CD14-positive monocyte (primary cell): ENCODE data around the gene CD22. TPM values are rescaled to one million over a fixed set of nuclear protein-coding genes. Genes with fewer than 3 reads are reported as not detected.

ENCODE experiments used
- DNase-seq, 3 donors: peaks; one replicate each; pipeline ENCODE4 v3.0.0-alpha.2; 2011 to 2022
- H2AFZ ChIP-seq: 2 replicates; pipeline ENCODE4 v1.6.0; 2012; ENCODE audit warnings: mild to moderate bottlenecking, low read depth, low read length, inconsistent platforms; ENCODE audit not compliant: insufficient read depth, poor library complexity, severe bottlenecking
- H3K27ac ChIP-seq, 2 donors: 1 replicate in 1 of 2; 2 replicates in 1 of 2; pipeline ENCODE4 v1.5.1; 2012 to 2013; ENCODE audit warnings: low read length in 2 of 2, control low read depth in 1 of 2, inconsistent platforms in 1 of 2, low read depth in 1 of 2, mild to moderate bottlenecking in 1 of 2
- H3K27me3 ChIP-seq, 2 donors: one replicate each; pipeline versions ENCODE4 v1.6.0 to v1.6.1; 2011 to 2013; ENCODE audit warnings: low read length in 2 of 2; ENCODE audit not compliant: control insufficient read depth in 2 of 2, insufficient read depth in 2 of 2
- H3K36me3 ChIP-seq, 2 donors: replicated peaks in 1 of 2; 1 replicate in 1 of 2; 2 replicates in 1 of 2; pipeline versions ENCODE4 v1.5.1 to v1.6.1; 2012 to 2013; ENCODE audit warnings: low read length in 2 of 2, control low read depth in 1 of 2, inconsistent platforms in 1 of 2, mild to moderate bottlenecking in 1 of 2; ENCODE audit not compliant: insufficient read depth in 2 of 2, control insufficient read depth in 1 of 2
- H3K4me1 ChIP-seq, 2 donors: 1 replicate in 1 of 2; 2 replicates in 1 of 2; pipeline versions ENCODE4 v1.5.1 to v1.6.1; 2012 to 2013; ENCODE audit warnings: low read length in 2 of 2, control low read depth in 1 of 2, inconsistent platforms in 1 of 2, mild to moderate bottlenecking in 1 of 2, moderate library complexity in 1 of 2; ENCODE audit not compliant: insufficient read depth in 2 of 2, control insufficient read depth in 1 of 2
- H3K4me2 ChIP-seq: replicated peaks from 2 replicates; pipeline ENCODE3; 2012; ENCODE audit warnings: low read length, moderate library complexity, mild to moderate bottlenecking; ENCODE audit not compliant: poor library complexity, severe bottlenecking; ENCODE audit errors: extremely low read depth
- H3K4me3 ChIP-seq, 3 experiments: fragments of 200-600 bp in 1 of 3; sonication (generic) in 1 of 3; replicated peaks in 1 of 3; 1 replicate in 2 of 3; 2 replicates in 1 of 3; pipeline ENCODE4 v1.5.1; 2011 to 2013; ENCODE audit warnings: low read length in 3 of 3, mild to moderate bottlenecking in 3 of 3, control low read depth in 2 of 3, low read depth in 2 of 3, inconsistent platforms in 1 of 3, moderate library complexity in 1 of 3
- H3K79me2 ChIP-seq: 2 replicates; pipeline ENCODE4 v1.6.0; 2012; ENCODE audit warnings: mild to moderate bottlenecking, control low read depth, inconsistent platforms, low read length, moderate library complexity; ENCODE audit not compliant: insufficient read depth
- H3K9ac ChIP-seq: 2 replicates; pipeline ENCODE4 v1.6.0; 2017; ENCODE audit warnings: low read length, mild to moderate bottlenecking; ENCODE audit not compliant: insufficient read depth, poor library complexity, severe bottlenecking
- H3K9me3 ChIP-seq, 2 donors: replicated peaks in 1 of 2; 1 replicate in 1 of 2; 2 replicates in 1 of 2; pipeline versions ENCODE4 v1.5.1 to v1.6.1; 2012 to 2013; ENCODE audit warnings: low read length in 2 of 2, control low read depth in 1 of 2; ENCODE audit not compliant: control insufficient read depth in 1 of 2, insufficient read depth in 1 of 2
- H4K20me1 ChIP-seq: 2 replicates; pipeline ENCODE4 v1.6.0; 2012; ENCODE audit warnings: mild to moderate bottlenecking, low read length, control low read depth, moderate library complexity; ENCODE audit not compliant: insufficient read depth
- H3K27ac Mint-ChIP-seq, 7 donors: one replicate each; pipeline ENCODE4 v1.8.0; 2020; ENCODE audit warnings: mild to moderate bottlenecking in 7 of 7, mixed read lengths in 7 of 7, moderate library complexity in 6 of 7, inconsistent platforms in 2 of 7
- H3K27me3 Mint-ChIP-seq, 3 donors: one replicate each; pipeline ENCODE4 v1.8.0; 2021 to 2022; ENCODE audit warnings: low read depth in 3 of 3, mild to moderate bottlenecking in 3 of 3, mixed read lengths in 3 of 3, moderate library complexity in 3 of 3, inconsistent platforms in 1 of 3
- H3K36me3 Mint-ChIP-seq, 2 donors: one replicate each; pipeline ENCODE4 v1.8.0; 2020; ENCODE audit warnings: mixed read lengths in 2 of 2, inconsistent platforms in 1 of 2, mild to moderate bottlenecking in 1 of 2
- H3K4me1 Mint-ChIP-seq: one replicate; pipeline ENCODE4 v1.8.0; 2020; ENCODE audit warnings: mild to moderate bottlenecking, mixed read lengths
- H3K4me3 Mint-ChIP-seq, 2 donors: one replicate each; pipeline ENCODE4 v1.8.0; 2020; ENCODE audit warnings: mild to moderate bottlenecking in 2 of 2, mixed read lengths in 2 of 2, moderate library complexity in 1 of 2
- H3K9me3 Mint-ChIP-seq, 7 donors: one replicate each; pipeline ENCODE4 v1.8.0; 2020 to 2022; ENCODE audit warnings: mixed read lengths in 7 of 7, mild to moderate bottlenecking in 6 of 7, moderate library complexity in 6 of 7, inconsistent platforms in 2 of 7
- CTCF ChIP-seq: fragments of 200-600 bp; IDR thresholded peaks from one replicate; pipeline ENCODE4 v1.8.0; 2022; ENCODE audit warnings: antibody characterized with exemption, mild to moderate bottlenecking
- WGBS: methylation state at CpG from one replicate; pipeline ENCODE4 v1.1.5; 2013; ENCODE audit warnings: missing lambda C conversion rate; ENCODE audit not compliant: insufficient coverage; 5-methylcytosine and 5-hydroxymethylcytosine counted together
- intact Hi-C, 2 donors: fragments of 100-400 bp; cut with micrococcal nuclease; formaldehyde crosslinking; loops; one replicate each; pipeline versions ENCODE4 v1.15.0 to v1.15.1; 2023
- polyA plus RNA-seq, 3 donors: library from polyadenylated mRNA; depleted of rRNA in 1 of 3; unstranded in 2 of 3; stranded (reverse) in 1 of 3; fragments of 300-500 nt in 2 of 3; fragments of >200 nt in 1 of 3; fragmentation: Illumina TruSeq in 2 of 3; gene quantifications; 1 replicate in 2 of 3; 2 replicates in 1 of 3; pipeline ENCODE4 v1.2.3, GENCODE V29; 2012 to 2021

Gene CD22
- polyA plus RNA-seq, 3 donors = 0.24 to 4.8 (median 0.88) TPM

GRCh38 chr19:35320065-35320713 lies 8.8 kb upstream of the CD22 start:
- Histone ChIP-seq H2AFZ (no peak overlapping the region), H3K79me2 (no peaks in the 10 kb centered on the region), H3K4me2 (peak overlapping the region; percentile 32), H3K36me3 (no peaks in the 10 kb centered on the region), H3K27ac (peak overlapping the region; percentile 83 to 90), H3K9ac (peak overlapping the region; percentile 55), H4K20me1 (no peaks in the 10 kb centered on the region), H3K4me1 (peaks cover 73 to 87% of the 10 kb centered on the region in 2 donors), H3K27me3 (no peaks in the 10 kb centered on the region), H3K9me3 (no peaks in the 10 kb centered on the region), H3K4me3 (peak overlapping the region in 1 of 3 experiments; percentile 25)
- H3K4me3 Mint-ChIP-seq = peak overlapping the region; percentile 41 to 74
- WGBS = 0% methylated on average over 6 of the region's 12 CpGs
- peaks cover 0 to 11% of the 10 kb centered on the region in 2 donors for H3K36me3 Mint-ChIP-seq
- intact Hi-C loops = no loop called here
- peaks cover 0 to 7% (median 2%) of the 10 kb centered on the region in 7 donors for H3K9me3 Mint-ChIP-seq
- DNase-seq = peak; percentile 75 to 81 (median 80)
- H3K27ac Mint-ChIP-seq = peak overlapping the region; percentile 81 to 99 (median 98)
- peaks cover 0 to 3% (median 2%) of the 10 kb centered on the region in 3 donors for H3K27me3 Mint-ChIP-seq
- H3K4me1 Mint-ChIP-seq = peaks cover 74% of the 10 kb centered on the region
- TF ChIP-seq CTCF = no peak

- Histone ChIP-seq H3K79me2 (no peaks in the 10 kb centered on the region), H3K9ac (peak overlapping the region; percentile 55), H2AFZ (no peak overlapping the region), H4K20me1 (no peaks in the 10 kb centered on the region), H3K4me3 (no peak overlapping the region), H3K27ac (peak overlapping the region in 1 of 2 donors; percentile 90), H3K27me3 (no peaks in the 10 kb centered on the region), H3K36me3 (no peaks in the 10 kb centered on the region), H3K4me2 (no peak overlapping the region), H3K9me3 (no peaks in the 10 kb centered on the region), H3K4me1 (peaks cover 73 to 87% of the 10 kb centered on the region in 2 donors)
- peaks cover 74% of the 10 kb centered on the region for H3K4me1 Mint-ChIP-seq
- H3K27me3 Mint-ChIP-seq = peaks cover 0 to 3% (median 2%) of the 10 kb centered on the region in 3 donors
- H3K36me3 Mint-ChIP-seq = peaks cover 0 to 15% of the 10 kb centered on the region in 2 donors
- no peak for DNase-seq
- H3K4me3 Mint-ChIP-seq = no peak overlapping the region
- no peak for TF ChIP-seq CTCF
- intact Hi-C loops = no loop called here
- peaks cover 0 to 7% (median 2%) of the 10 kb centered on the region in 7 donors for H3K9me3 Mint-ChIP-seq
- H3K27ac Mint-ChIP-seq = peak overlapping the region in 4 of 7 donors; percentile 76 to 99 (median 98)
- WGBS = no CpG with 5 or more reads among the region's 2 CpGs
These were observed 7.7 kb upstream of the CD22 start for GRCh38 chr19:35321291-35321690.
